Ishikawa (cell line): Measurements from ENCODE around the gene TANC1.

Source experiments
- CEBPB ChIP-seq: IDR thresholded peaks from 2 replicates; pipeline ENCODE4 v1.6.1; 2012
- CREB1 ChIP-seq: IDR thresholded peaks from 2 replicates; pipeline ENCODE4 v1.6.1; 2012; ENCODE audit warnings: low read depth
- EGR1 ChIP-seq: IDR thresholded peaks from 2 replicates; pipeline ENCODE4 v1.6.1; 2012
- EP300 ChIP-seq: IDR thresholded peaks from 2 replicates; pipeline ENCODE4 v1.6.1; 2012; ENCODE audit warnings: borderline replicate concordance
- FOXM1 ChIP-seq: IDR thresholded peaks from 2 replicates; pipeline ENCODE4 v1.6.1; 2012; ENCODE audit warnings: low read depth, borderline replicate concordance
- NFIC ChIP-seq: IDR thresholded peaks from 2 replicates; pipeline ENCODE4 v1.6.1; 2012
- RAD21 ChIP-seq: IDR thresholded peaks from 2 replicates; pipeline ENCODE4 v1.6.1; 2012; ENCODE audit warnings: low read depth
- TAF1 ChIP-seq: IDR thresholded peaks from 2 replicates; pipeline ENCODE4 v1.6.1; 2012; ENCODE audit warnings: low read depth, mild to moderate bottlenecking
- TCF12 ChIP-seq: IDR thresholded peaks from 2 replicates; pipeline ENCODE4 v1.6.1; 2012; ENCODE audit warnings: low read depth
- TEAD4 ChIP-seq: IDR thresholded peaks from 2 replicates; pipeline ENCODE4 v1.6.1; 2012
- YY1 ChIP-seq: IDR thresholded peaks from 2 replicates; pipeline ENCODE4 v1.6.1; 2012; ENCODE audit warnings: low read depth
- ZBTB7A ChIP-seq: IDR thresholded peaks from 2 replicates; pipeline ENCODE4 v1.6.1; 2012; ENCODE audit warnings: low read depth
- TF ChIP-seq, protein P1 (sequence below): IDR thresholded peaks from 2 replicates; pipeline ENCODE4 v1.6.1; 2012
- TF ChIP-seq, protein P2 (sequence below): IDR thresholded peaks from 2 replicates; pipeline ENCODE4 v1.6.1; 2012
- TF ChIP-seq, protein P3 (sequence below): IDR thresholded peaks from 2 replicates; pipeline ENCODE4 v1.6.1; 2012; ENCODE audit warnings: low read depth, mild to moderate bottlenecking

The TANC1 gene

DNA sequence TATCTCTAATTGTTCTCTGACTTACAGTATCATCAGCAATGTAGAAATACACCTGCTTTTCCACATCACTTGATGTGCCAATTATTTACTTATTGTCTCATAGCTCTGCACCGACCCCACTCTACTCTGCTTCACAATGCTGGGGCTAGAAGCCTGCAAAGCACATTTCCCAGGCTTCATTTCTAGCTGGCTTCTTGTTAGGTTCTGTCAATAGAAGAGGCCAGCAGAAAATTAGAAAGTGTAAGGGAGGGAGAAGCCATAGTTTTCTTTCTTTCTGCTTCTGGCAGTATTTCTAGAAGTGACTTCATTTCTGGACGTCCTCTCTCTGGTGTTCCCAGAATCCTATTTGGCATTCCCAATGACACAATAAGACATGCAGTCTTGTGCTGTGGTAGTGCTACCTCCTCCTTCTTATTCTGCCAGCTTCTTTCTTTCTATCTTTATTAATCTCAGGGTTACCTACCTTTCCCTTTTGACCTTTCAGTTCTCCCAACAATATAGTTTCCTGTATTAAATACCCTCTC, 12.5 kb upstream of the TANC1 start:
- TF ChIP-seq CREB1 = no peak
- TF ChIP-seq TAF1 = no peak
- TF ChIP-seq, protein P1, sequence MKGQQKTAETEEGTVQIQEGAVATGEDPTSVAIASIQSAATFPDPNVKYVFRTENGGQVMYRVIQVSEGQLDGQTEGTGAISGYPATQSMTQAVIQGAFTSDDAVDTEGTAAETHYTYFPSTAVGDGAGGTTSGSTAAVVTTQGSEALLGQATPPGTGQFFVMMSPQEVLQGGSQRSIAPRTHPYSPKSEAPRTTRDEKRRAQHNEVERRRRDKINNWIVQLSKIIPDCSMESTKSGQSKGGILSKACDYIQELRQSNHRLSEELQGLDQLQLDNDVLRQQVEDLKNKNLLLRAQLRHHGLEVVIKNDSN = no peak
- no peak for TF ChIP-seq CEBPB
- TF ChIP-seq RAD21 = no peak
- no peak for TF ChIP-seq TEAD4
- no peak for TF ChIP-seq EGR1
- TF ChIP-seq TCF12 = no peak
- no peak for TF ChIP-seq FOXM1
- no peak for TF ChIP-seq EP300

DNA sequence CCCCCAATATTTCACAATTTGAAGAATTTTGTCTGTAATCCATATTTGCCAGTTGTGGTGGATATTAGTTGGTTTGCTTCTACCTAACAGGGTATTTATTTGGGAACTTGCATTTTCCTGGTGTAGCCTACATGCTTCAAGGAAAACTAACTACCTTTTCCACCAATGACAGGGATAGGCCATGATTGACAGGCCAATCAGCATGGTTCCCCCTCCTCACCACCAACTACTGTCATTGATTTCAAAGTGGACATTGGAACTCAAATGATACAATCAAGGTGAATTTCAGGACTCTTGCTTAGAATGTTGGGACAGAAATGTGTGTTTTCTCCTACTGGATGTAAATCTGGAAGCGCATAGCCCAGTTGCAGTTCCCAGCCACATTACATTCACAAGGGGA, 10.1 kb upstream of the TANC1 start:
- no peak for TF ChIP-seq NFIC
- no peak for TF ChIP-seq TAF1
- no peak for TF ChIP-seq TEAD4
- no peak for TF ChIP-seq EP300
- no peak for TF ChIP-seq RAD21
- TF ChIP-seq, protein P2, sequence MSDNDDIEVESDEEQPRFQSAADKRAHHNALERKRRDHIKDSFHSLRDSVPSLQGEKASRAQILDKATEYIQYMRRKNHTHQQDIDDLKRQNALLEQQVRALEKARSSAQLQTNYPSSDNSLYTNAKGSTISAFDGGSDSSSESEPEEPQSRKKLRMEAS = no peak
- no peak for TF ChIP-seq YY1
- TF ChIP-seq CEBPB = no peak
- TF ChIP-seq, protein P1 = no peak
- TF ChIP-seq FOXM1 = no peak

DNA sequence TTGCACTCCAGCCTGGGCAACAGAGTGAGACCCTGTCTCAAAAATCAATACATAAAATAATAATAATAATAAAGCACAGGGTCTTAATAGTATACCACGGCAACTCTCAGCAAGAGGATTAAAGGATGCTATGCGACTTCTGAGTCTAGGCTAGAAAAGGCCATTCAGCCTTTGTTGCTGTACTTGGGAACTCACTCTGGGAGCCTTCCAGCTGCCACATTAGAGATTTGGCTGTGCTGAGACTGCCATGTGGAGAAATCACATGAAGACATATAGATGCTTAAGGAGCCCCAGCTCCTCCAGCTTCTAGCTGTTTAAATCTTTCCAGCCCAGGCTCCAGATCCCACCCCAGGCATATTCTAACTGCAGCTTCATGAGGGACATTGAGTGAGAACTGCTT, 8.2 kb upstream of the TANC1 start:
- TF ChIP-seq TAF1 (no peak), FOXM1 (no peak), CEBPB (no peak), EGR1 (no peak), ZBTB7A (no peak), RAD21 (no peak), EP300 (no peak), CREB1 (no peak), NFIC (no peak), TEAD4 (no peak), YY1 (no peak), TCF12 (no peak)
- TF ChIP-seq, protein P1 = no peak
- TF ChIP-seq, protein P2 = no peak
- TF ChIP-seq, protein P3, sequence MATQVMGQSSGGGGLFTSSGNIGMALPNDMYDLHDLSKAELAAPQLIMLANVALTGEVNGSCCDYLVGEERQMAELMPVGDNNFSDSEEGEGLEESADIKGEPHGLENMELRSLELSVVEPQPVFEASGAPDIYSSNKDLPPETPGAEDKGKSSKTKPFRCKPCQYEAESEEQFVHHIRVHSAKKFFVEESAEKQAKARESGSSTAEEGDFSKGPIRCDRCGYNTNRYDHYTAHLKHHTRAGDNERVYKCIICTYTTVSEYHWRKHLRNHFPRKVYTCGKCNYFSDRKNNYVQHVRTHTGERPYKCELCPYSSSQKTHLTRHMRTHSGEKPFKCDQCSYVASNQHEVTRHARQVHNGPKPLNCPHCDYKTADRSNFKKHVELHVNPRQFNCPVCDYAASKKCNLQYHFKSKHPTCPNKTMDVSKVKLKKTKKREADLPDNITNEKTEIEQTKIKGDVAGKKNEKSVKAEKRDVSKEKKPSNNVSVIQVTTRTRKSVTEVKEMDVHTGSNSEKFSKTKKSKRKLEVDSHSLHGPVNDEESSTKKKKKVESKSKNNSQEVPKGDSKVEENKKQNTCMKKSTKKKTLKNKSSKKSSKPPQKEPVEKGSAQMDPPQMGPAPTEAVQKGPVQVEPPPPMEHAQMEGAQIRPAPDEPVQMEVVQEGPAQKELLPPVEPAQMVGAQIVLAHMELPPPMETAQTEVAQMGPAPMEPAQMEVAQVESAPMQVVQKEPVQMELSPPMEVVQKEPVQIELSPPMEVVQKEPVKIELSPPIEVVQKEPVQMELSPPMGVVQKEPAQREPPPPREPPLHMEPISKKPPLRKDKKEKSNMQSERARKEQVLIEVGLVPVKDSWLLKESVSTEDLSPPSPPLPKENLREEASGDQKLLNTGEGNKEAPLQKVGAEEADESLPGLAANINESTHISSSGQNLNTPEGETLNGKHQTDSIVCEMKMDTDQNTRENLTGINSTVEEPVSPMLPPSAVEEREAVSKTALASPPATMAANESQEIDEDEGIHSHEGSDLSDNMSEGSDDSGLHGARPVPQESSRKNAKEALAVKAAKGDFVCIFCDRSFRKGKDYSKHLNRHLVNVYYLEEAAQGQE = no peak

DNA sequence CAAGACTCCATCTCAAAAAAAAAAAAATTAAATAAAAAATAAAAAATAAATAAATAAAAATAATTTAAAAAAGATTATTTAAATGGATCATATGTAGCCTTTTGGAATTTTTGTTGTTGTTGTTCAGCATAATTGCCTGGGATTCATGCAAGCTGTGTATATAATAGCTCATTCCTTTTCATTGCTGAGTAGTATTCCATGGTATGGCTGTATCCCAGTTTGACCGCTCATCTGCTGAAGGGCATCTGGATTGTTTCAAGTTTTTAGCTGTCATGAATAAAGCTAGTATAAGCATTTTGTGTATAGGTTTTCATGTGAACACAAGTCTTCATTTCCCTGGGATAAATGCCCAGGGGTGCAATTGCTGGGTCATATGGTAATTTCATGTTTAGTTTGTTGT, 6.4 kb upstream of the TANC1 start:
- TF ChIP-seq, protein P3 = no peak
- TF ChIP-seq EP300 (no peak), CEBPB (no peak)

DNA sequence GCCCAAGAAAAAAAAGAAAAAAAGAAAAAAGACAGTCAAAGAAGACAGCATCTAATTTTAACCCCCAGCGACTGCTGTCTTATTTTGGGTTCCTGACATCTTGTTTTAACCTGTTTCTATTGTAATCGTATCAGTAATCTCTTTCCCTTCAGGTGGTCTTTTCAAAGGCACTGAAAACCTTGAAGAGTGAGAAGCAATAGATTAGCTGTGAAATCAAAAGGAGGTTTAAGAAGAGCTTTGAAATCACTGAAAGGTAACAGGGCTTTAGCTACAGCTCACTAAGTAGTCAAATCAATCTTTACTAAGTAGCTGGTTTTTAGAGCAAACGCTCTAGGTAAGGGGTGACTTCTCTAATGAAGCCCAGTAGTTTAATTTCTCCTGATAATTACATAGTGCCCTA, 5.4 kb upstream of the TANC1 start:
- TF ChIP-seq ZBTB7A = no peak
- no peak for TF ChIP-seq FOXM1
- no peak for TF ChIP-seq CREB1
- TF ChIP-seq EGR1 = no peak
- TF ChIP-seq NFIC = no peak
- TF ChIP-seq, protein P1 = no peak
- TF ChIP-seq CEBPB = no peak
- TF ChIP-seq, protein P2 = no peak
- no peak for TF ChIP-seq EP300
- TF ChIP-seq TAF1 = no peak

DNA sequence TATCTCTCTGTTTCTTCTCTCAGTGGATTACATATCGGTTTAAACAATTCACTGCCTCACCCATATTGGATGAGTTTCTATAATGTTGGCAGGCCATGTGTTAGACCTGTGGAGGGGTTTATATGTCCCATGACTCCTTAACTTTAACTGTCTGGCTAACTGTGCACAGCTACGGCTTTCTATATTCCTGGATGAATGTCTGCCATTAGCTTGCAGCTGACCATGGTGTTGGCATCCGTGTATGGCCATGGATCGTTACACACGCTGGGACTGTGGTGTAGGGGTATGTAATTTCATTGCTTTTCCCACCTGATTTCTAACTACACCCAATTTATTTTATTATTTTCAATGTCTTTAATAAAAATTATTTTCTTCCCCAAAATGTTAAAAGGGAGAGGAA, 3.3 kb upstream of the TANC1 start:
- TF ChIP-seq EP300 (no peak), CREB1 (no peak), FOXM1 (no peak), EGR1 (no peak), CEBPB (no peak), RAD21 (no peak), NFIC (no peak), YY1 (no peak), TEAD4 (no peak), TCF12 (no peak), TAF1 (no peak)
- TF ChIP-seq, protein P3 = no peak
- TF ChIP-seq, protein P1 = no peak
